Astrocyte (in vitro differentiated cells and primary cell): Measurements from ENCODE around the gene ELFN2. TPM values are rescaled to one million over a fixed set of nuclear protein-coding genes. Genes with fewer than 3 reads are reported as not detected.

Experiments used
- DNase-seq: peaks from one replicate; pipeline ENCODE4 v3.0.0-alpha.2; 2010; ENCODE audit warnings: low read depth
- FAIRE-seq: peaks from 2 replicates; lab custom pipeline; 2011; peaks lifted over from hg19 to GRCh38; lab: Jason Lieb, UNC
- H2AFZ ChIP-seq: 2 replicates; pipeline ENCODE4 v1.6.0; 2012; ENCODE audit warnings: low read depth, low read length, inconsistent platforms
- H3K27ac ChIP-seq: 2 replicates; pipeline ENCODE4 v1.5.1; 2011; ENCODE audit warnings: low read depth, low read length, inconsistent platforms
- H3K27me3 ChIP-seq: 2 replicates; pipeline ENCODE4 v1.6.0; 2011; ENCODE audit warnings: low read length, inconsistent platforms; ENCODE audit not compliant: insufficient read depth
- H3K36me3 ChIP-seq: 2 replicates; pipeline ENCODE4 v1.5.1; 2011; ENCODE audit warnings: low read length, inconsistent platforms; ENCODE audit not compliant: insufficient read depth
- H3K4me1 ChIP-seq: 2 replicates; pipeline ENCODE4 v1.5.1; 2011; ENCODE audit warnings: low read length, inconsistent platforms; ENCODE audit not compliant: insufficient read depth
- H3K4me2 ChIP-seq: 2 replicates; pipeline ENCODE4 v1.6.0; 2012; ENCODE audit warnings: low read length, inconsistent platforms
- H3K4me3 ChIP-seq: 2 replicates; pipeline ENCODE4 v1.5.1; 2011; ENCODE audit warnings: low read depth, mild to moderate bottlenecking, low read length, inconsistent platforms; ENCODE audit not compliant: insufficient read depth
- H3K79me2 ChIP-seq: 2 replicates; pipeline ENCODE4 v1.6.0; 2012; ENCODE audit warnings: mild to moderate bottlenecking, low read length, inconsistent platforms; ENCODE audit not compliant: insufficient read depth
- H3K9ac ChIP-seq: 2 replicates; pipeline ENCODE4 v1.6.0; 2012; ENCODE audit warnings: mild to moderate bottlenecking, low read length, inconsistent platforms
- H3K9me3 ChIP-seq: 2 replicates; pipeline ENCODE4 v1.5.1; 2012; ENCODE audit warnings: low read depth, mild to moderate bottlenecking, low read length, inconsistent platforms; ENCODE audit not compliant: insufficient read depth
- H4K20me1 ChIP-seq: 2 replicates; pipeline ENCODE4 v1.6.0; 2012; ENCODE audit warnings: low read length, inconsistent platforms; ENCODE audit not compliant: insufficient read depth
- H3K27ac Mint-ChIP-seq: one replicate; pipeline ENCODE4 v1.8.0; 2021; ENCODE audit warnings: mild to moderate bottlenecking, mixed read lengths; ENCODE audit not compliant: unreplicated experiment
- H3K27me3 Mint-ChIP-seq: one replicate; pipeline ENCODE4 v1.8.0; 2021; ENCODE audit warnings: low read depth, mixed read lengths; ENCODE audit not compliant: unreplicated experiment
- H3K36me3 Mint-ChIP-seq: one replicate; pipeline ENCODE4 v1.8.0; 2021; ENCODE audit warnings: low read depth, mixed read lengths; ENCODE audit not compliant: unreplicated experiment
- H3K4me1 Mint-ChIP-seq: one replicate; pipeline ENCODE4 v1.8.0; 2021; ENCODE audit warnings: low read depth, mixed read lengths; ENCODE audit not compliant: unreplicated experiment
- H3K4me3 Mint-ChIP-seq: one replicate; pipeline ENCODE4 v1.8.0; 2021; ENCODE audit warnings: mild to moderate bottlenecking, moderate library complexity, mixed read lengths; ENCODE audit not compliant: unreplicated experiment
- H3K9me3 Mint-ChIP-seq: one replicate; pipeline ENCODE4 v1.8.0; 2021; ENCODE audit warnings: mild to moderate bottlenecking, mixed read lengths; ENCODE audit not compliant: unreplicated experiment
- CTCF ChIP-seq: IDR thresholded peaks from 2 replicates; pipeline ENCODE4 v1.5.1; 2011; ENCODE audit warnings: low read depth, mild to moderate bottlenecking, inconsistent platforms, low read length, moderate library complexity; ENCODE audit not compliant: insufficient read depth
- EZH2 ChIP-seq: IDR thresholded peaks from 2 replicates; pipeline ENCODE4 v1.6.1; 2012; ENCODE audit warnings: mild to moderate bottlenecking, low read length, inconsistent platforms; ENCODE audit not compliant: insufficient read depth
- total RNA-seq: library from RNA; stranded (reverse); gene quantifications from 2 replicates; pipeline ENCODE4 v1.2.1, GENCODE V29; 2021

ELFN2 gene
- total RNA-seq, 1 donor from 2014 or later: 2.8 TPM

DNA sequence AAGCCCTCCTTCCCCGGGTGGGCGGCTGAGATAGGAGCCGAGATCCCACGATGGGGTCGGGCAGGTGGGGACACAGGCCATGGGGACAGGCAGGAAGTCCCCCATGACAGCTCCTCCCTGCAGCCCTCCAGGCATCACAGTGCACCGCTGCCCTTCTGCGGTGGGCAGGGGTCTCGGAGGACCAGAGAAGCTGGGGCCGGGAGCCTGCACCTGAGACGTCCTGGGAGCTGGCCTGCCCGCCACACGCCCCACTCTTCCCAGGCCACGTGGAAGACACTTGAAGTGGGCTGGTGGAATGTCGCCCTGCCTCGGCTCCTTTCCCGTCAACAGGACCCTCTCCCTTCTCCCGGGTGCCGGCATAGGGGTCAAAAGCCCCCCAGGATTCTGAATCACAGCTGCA, 55.4 kb downstream of the ELFN2 start:
- no peaks in the 10 kb centered on the region for H3K27me3 ChIP-seq
- Mint-ChIP-seq H3K9me3 (no peaks in the 10 kb centered on the region), H3K4me1 (no peaks in the 10 kb centered on the region), H3K36me3 (peaks cover 3% of the 10 kb centered on the region), H3K4me3 (no peak overlapping the region), H3K27ac (no peak overlapping the region), H3K27me3 (peaks cover 47% of the 10 kb centered on the region)
- H4K20me1 ChIP-seq: no peaks in the 10 kb centered on the region
- H3K27ac ChIP-seq: no peak overlapping the region
- no peak overlapping the region for H3K9ac ChIP-seq
- no peak overlapping the region for H2AFZ ChIP-seq
- no peak overlapping the region for H3K4me3 ChIP-seq
- H3K4me2 ChIP-seq: no peak overlapping the region
- no peaks in the 10 kb centered on the region for H3K9me3 ChIP-seq
- no peak for FAIRE-seq
- no peaks in the 10 kb centered on the region for H3K36me3 ChIP-seq
- H3K79me2 ChIP-seq: no peaks in the 10 kb centered on the region
- TF ChIP-seq EZH2 (no peak), CTCF (no peak)
- no peak for DNase-seq
- H3K4me1 ChIP-seq: no peaks in the 10 kb centered on the region

DNA sequence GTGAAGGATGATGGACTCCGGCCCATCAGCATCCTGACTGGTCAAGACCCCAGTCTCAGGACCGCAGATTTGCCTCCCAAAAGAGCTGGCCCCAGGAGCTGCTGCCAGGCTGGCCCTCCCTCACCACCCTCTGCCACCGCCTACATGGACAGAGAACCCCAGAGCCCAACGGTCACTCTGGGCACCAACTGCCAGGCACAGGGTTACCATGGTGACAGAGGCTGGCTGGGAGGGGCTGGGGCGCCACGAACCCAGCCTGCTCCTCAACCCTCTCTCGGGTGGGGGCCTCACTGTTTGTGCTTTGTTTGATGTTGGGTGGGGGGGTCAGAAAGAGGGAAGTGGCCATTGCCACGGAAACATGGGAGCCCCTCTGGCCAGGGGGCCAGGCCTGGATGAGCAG, 55.8 kb downstream of the ELFN2 start:
- Mint-ChIP-seq H3K27me3 (peaks cover 47% of the 10 kb centered on the region), H3K4me1 (no peaks in the 10 kb centered on the region)

More for the DNA sequence above, 55.8 kb downstream of the ELFN2 start:
- DNase-seq (no peak), FAIRE-seq (no peak)
- H3K27me3 ChIP-seq: no peaks in the 10 kb centered on the region
- no peaks in the 10 kb centered on the region for H3K9me3 Mint-ChIP-seq
- H3K9me3 ChIP-seq: no peaks in the 10 kb centered on the region
- H3K4me1 ChIP-seq: no peaks in the 10 kb centered on the region
- no peak overlapping the region for H3K4me3 ChIP-seq
- no peaks in the 10 kb centered on the region for H3K79me2 ChIP-seq
- no peak overlapping the region for H3K4me2 ChIP-seq
- no peak for TF ChIP-seq EZH2
- TF ChIP-seq CTCF: no peak
- no peak overlapping the region for H2AFZ ChIP-seq
- H3K4me3 Mint-ChIP-seq: no peak overlapping the region
- H3K27ac ChIP-seq: no peak overlapping the region
- no peak overlapping the region for H3K9ac ChIP-seq
- H3K36me3 Mint-ChIP-seq: peaks cover 3% of the 10 kb centered on the region
- no peaks in the 10 kb centered on the region for H4K20me1 ChIP-seq
- H3K27ac Mint-ChIP-seq: no peak overlapping the region
- H3K36me3 ChIP-seq: no peaks in the 10 kb centered on the region
